AG08396 (cell line): ENCODE data around the gene PICALM.
"Not testable (repeated sequence)": the region's sequence is repeated elsewhere in the genome, so short reads cannot be mapped to it uniquely, and the experiment has no call there.

Source experiments
- DNase-seq: peaks from one replicate; pipeline ENCODE4 v3.0.0; 2012; ENCODE audit warnings: low spot score, mixed read lengths

The PICALM gene

GRCh38 chr11:85976525-85976924 is 92.4 kb downstream of the PICALM start:
- no peak for DNase-seq

- no peak for DNase-seq
These were observed 94.8 kb downstream of the PICALM start for GRCh38 chr11:85974122-85974521.

GRCh38 chr11:85970593-85970992 is 98.3 kb downstream of the PICALM start:
- no peak for DNase-seq

- DNase-seq: no peak
These were observed 101.4 kb downstream of the PICALM start for GRCh38 chr11:85967457-85967856.

GRCh38 chr11:85965202-85965601 is 103.7 kb downstream of the PICALM start:
- DNase-seq: no peak

GRCh38 chr11:85961930-85962363 is 106.9 kb downstream of the PICALM start:
- no peak for DNase-seq

- DNase-seq: no peak
These were observed 107.8 kb downstream of the PICALM start for GRCh38 chr11:85961130-85961529.

GRCh38 chr11:85960678-85961077 is 108.2 kb downstream of the PICALM start:
- no peak for DNase-seq

- no peak for DNase-seq
These were observed 113.4 kb downstream of the PICALM start for GRCh38 chr11:85955531-85955930.

GRCh38 chr11:85953491-85954143 is 115.3 kb downstream of the PICALM start:
- DNase-seq: no peak

- DNase-seq: not testable (repeated sequence)
These were observed 116.8 kb downstream of the PICALM start for GRCh38 chr11:85952108-85952485.

GRCh38 chr11:85951428-85952107 is 117.3 kb downstream of the PICALM start:
- DNase-seq: no peak

- DNase-seq: no peak
These were observed 117.9 kb downstream of the PICALM start for GRCh38 chr11:85951049-85951405.

GRCh38 chr11:85950317-85951048 is 118.4 kb downstream of the PICALM start:
- DNase-seq: no peak

GRCh38 chr11:85949798-85950197 is 119.1 kb downstream of the PICALM start:
- no peak for DNase-seq

GRCh38 chr11:85948884-85949283 is 120.0 kb downstream of the PICALM start:
- DNase-seq: no peak

- peak; percentile 64 for DNase-seq
These were observed 121.2 kb downstream of the PICALM start for GRCh38 chr11:85947431-85948272.

GRCh38 chr11:85946221-85946620 is 122.7 kb downstream of the PICALM start:
- no peak for DNase-seq

- DNase-seq: no peak
These were observed 123.1 kb downstream of the PICALM start for GRCh38 chr11:85945788-85946187.

- DNase-seq: no peak
These were observed 123.6 kb downstream of the PICALM start for GRCh38 chr11:85945296-85945695.

GRCh38 chr11:85941380-85941973 is 127.4 kb downstream of the PICALM start:
- DNase-seq: peak; percentile 76
